ENCODE measurements around the gene RGS17.

Gene RGS17

GRCh38 chr6:153106021-153106420, 25.1 kb downstream of the RGS17 start:
- H3K4me3 ChIP-seq (ENCODE audit: low read length) = no peak overlapping the region
- no peak for TF ChIP-seq CTCF (conservative IDR thresholded peaks at IDR 0.05; ENCODE audit: low read depth, low read length)
- no peak for DNase-seq (ENCODE audit: low read depth)

GRCh38 chr6:153104220-153104619, 26.9 kb downstream of the RGS17 start:
- no peak overlapping the region for H3K4me3 ChIP-seq (ENCODE audit: low read length)
- DNase-seq (ENCODE audit: low read depth) = no peak
- TF ChIP-seq CTCF (conservative IDR thresholded peaks at IDR 0.05; ENCODE audit: low read depth, low read length) = no peak

GRCh38 chr6:153103319-153103655, 27.8 kb downstream of the RGS17 start:
- H3K4me3 ChIP-seq (ENCODE audit: low read length) = no peak overlapping the region
- no peak for TF ChIP-seq CTCF (conservative IDR thresholded peaks at IDR 0.05; ENCODE audit: low read depth, low read length)
- DNase-seq (ENCODE audit: low read depth) = no peak

- DNase-seq (ENCODE audit: low read depth) = no peak
- no peak overlapping the region for H3K4me3 ChIP-seq (ENCODE audit: low read length)
- no peak for TF ChIP-seq CTCF (conservative IDR thresholded peaks at IDR 0.05; ENCODE audit: low read depth, low read length)
These were observed 28.3 kb downstream of the RGS17 start for GRCh38 chr6:153102605-153103318.

GRCh38 chr6:153101461-153101860, 29.6 kb downstream of the RGS17 start:
- H3K4me3 ChIP-seq (ENCODE audit: low read length) = no peak overlapping the region
- no peak for DNase-seq (ENCODE audit: low read depth)
- no peak for TF ChIP-seq CTCF (conservative IDR thresholded peaks at IDR 0.05; ENCODE audit: low read depth, low read length)

GRCh38 chr6:153099636-153100035, 31.4 kb downstream of the RGS17 start:
- DNase-seq (ENCODE audit: low read depth) = no peak
- no peak for TF ChIP-seq CTCF (conservative IDR thresholded peaks at IDR 0.05; ENCODE audit: low read depth, low read length)
- no peak overlapping the region for H3K4me3 ChIP-seq (ENCODE audit: low read length)

- no peak for DNase-seq (ENCODE audit: low read depth)
- TF ChIP-seq CTCF (conservative IDR thresholded peaks at IDR 0.05; ENCODE audit: low read depth, low read length) = no peak
- no peak overlapping the region for H3K4me3 ChIP-seq (ENCODE audit: low read length)
These were observed 34.3 kb downstream of the RGS17 start for GRCh38 chr6:153096792-153097191.

All from retinal pigment epithelial cell (primary cell).